Measurements from ENCODE around the gene ANKS6.

DNA sequence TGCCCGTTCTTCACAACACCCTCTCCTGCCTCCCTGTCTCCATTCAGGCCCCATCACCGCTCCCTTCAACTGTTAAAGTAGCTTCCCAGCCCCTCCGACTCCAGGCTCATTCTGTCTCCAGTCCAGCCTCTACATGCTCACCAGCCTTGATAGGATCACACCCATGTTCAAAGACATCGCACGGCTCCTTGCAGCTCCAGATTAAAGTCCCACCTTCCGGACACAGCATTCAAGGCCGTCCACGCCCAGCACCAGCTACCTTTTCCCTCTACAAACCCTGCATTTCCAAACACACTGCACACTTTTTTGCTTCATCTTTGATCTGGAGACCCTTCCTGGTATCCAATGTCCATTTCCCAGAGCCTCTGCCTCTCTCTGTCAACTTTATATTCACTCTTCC is 94.0 kb downstream of the ANKS6 start:
- TF ChIP-seq, protein P1, sequence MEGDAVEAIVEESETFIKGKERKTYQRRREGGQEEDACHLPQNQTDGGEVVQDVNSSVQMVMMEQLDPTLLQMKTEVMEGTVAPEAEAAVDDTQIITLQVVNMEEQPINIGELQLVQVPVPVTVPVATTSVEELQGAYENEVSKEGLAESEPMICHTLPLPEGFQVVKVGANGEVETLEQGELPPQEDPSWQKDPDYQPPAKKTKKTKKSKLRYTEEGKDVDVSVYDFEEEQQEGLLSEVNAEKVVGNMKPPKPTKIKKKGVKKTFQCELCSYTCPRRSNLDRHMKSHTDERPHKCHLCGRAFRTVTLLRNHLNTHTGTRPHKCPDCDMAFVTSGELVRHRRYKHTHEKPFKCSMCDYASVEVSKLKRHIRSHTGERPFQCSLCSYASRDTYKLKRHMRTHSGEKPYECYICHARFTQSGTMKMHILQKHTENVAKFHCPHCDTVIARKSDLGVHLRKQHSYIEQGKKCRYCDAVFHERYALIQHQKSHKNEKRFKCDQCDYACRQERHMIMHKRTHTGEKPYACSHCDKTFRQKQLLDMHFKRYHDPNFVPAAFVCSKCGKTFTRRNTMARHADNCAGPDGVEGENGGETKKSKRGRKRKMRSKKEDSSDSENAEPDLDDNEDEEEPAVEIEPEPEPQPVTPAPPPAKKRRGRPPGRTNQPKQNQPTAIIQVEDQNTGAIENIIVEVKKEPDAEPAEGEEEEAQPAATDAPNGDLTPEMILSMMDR (IDR thresholded peaks at IDR 0.05) = no peak
- TF ChIP-seq POLR2A (IDR thresholded peaks at IDR 0.05) = no peak
- TF ChIP-seq POLR2AphosphoS5 (IDR thresholded peaks at IDR 0.05) = no peak

All from breast epithelium (tissue), 3 donors.